HepG2 (cell line): ENCODE data around the gene INTS14. TPM values are rescaled to one million over a fixed set of nuclear protein-coding genes. Genes with fewer than 3 reads are reported as not detected.

Experiments used
- ARID2 ChIP-seq: sonication (generic); formaldehyde crosslinking; IDR thresholded peaks from 2 replicates; pipeline ENCODE4 v1.8.1; 2022; ENCODE audit warnings: mild to moderate bottlenecking, missing genetic modification reagents, borderline replicate concordance
- ERF ChIP-seq: IDR thresholded peaks from 2 replicates; pipeline ENCODE4 v1.6.1; 2018; ENCODE audit warnings: missing biosample characterization, missing genetic modification reagents
- NFIB ChIP-seq: sonication (generic); formaldehyde crosslinking; IDR thresholded peaks from 2 replicates; pipeline ENCODE4 v1.9.0; 2021; ENCODE audit warnings: missing genetic modification reagents, mild to moderate bottlenecking, borderline replicate concordance
- RORA ChIP-seq: sonication (generic); formaldehyde crosslinking; IDR thresholded peaks from 2 replicates; pipeline ENCODE4 v1.5.0; 2020; ENCODE audit warnings: mild to moderate bottlenecking, missing genetic modification reagents, moderate library complexity
- SNAI1 ChIP-seq: sonication (generic); formaldehyde crosslinking; IDR thresholded peaks from 2 replicates; pipeline ENCODE4 v1.5.0; 2020; ENCODE audit warnings: mild to moderate bottlenecking, missing genetic modification reagents, borderline replicate concordance
- STAG1 ChIP-seq: sonication (generic); formaldehyde crosslinking; IDR thresholded peaks from 2 replicates; pipeline ENCODE4 v1.4.0; 2020; ENCODE audit warnings: missing genetic modification reagents
- ZNF121 ChIP-seq: sonication (generic); formaldehyde crosslinking; IDR thresholded peaks from 2 replicates; pipeline ENCODE4 v1.5.0; 2020; ENCODE audit warnings: mild to moderate bottlenecking, missing genetic modification reagents
- ZNF234 ChIP-seq: sonication (generic); formaldehyde crosslinking; conservative IDR thresholded peaks from 2 replicates; pipeline ENCODE4 v1.5.1; 2020; ENCODE audit warnings: mild to moderate bottlenecking, missing genetic modification reagents
- ZNF383 ChIP-seq: sonication (generic); formaldehyde crosslinking; IDR thresholded peaks from 2 replicates; pipeline ENCODE4 v1.4.0; 2020; ENCODE audit warnings: missing genetic modification reagents, mild to moderate bottlenecking, borderline replicate concordance
- ZNF430 ChIP-seq: sonication (generic); formaldehyde crosslinking; IDR thresholded peaks from 2 replicates; pipeline ENCODE4 v1.9.0; 2021; ENCODE audit warnings: mild to moderate bottlenecking, missing genetic modification reagents
- ZNF431 ChIP-seq: sonication (generic); formaldehyde crosslinking; IDR thresholded peaks from 2 replicates; pipeline ENCODE4 v1.9.0; 2022; ENCODE audit warnings: missing genetic modification reagents, low read depth, mild to moderate bottlenecking, borderline replicate concordance
- ZNF546 ChIP-seq: sonication (generic); formaldehyde crosslinking; conservative IDR thresholded peaks from 2 replicates; pipeline ENCODE4 v1.8.1; 2023; ENCODE audit warnings: mild to moderate bottlenecking, missing genetic modification reagents
- ZNF572 ChIP-seq: sonication (generic); formaldehyde crosslinking; IDR thresholded peaks from 2 replicates; pipeline ENCODE4 v1.5.1; 2020; ENCODE audit warnings: mild to moderate bottlenecking, missing genetic modification reagents
- ZNF747 ChIP-seq: sonication (generic); formaldehyde crosslinking; IDR thresholded peaks from 2 replicates; pipeline ENCODE4 v1.8.1; 2023; ENCODE audit warnings: missing genetic modification reagents, mild to moderate bottlenecking, borderline replicate concordance
- ZNF749 ChIP-seq: sonication (generic); formaldehyde crosslinking; IDR thresholded peaks from 2 replicates; pipeline ENCODE4 v1.8.0; 2022; ENCODE audit warnings: mild to moderate bottlenecking, missing genetic modification reagents, moderate library complexity, borderline replicate concordance
- ZNF761 ChIP-seq: sonication (generic); formaldehyde crosslinking; conservative IDR thresholded peaks from 2 replicates; pipeline ENCODE4 v1.4.0; 2020; ENCODE audit warnings: mild to moderate bottlenecking, missing genetic modification reagents
- ZNF780A ChIP-seq: sonication (generic); formaldehyde crosslinking; IDR thresholded peaks from 2 replicates; pipeline ENCODE4 v1.8.0; 2022; ENCODE audit warnings: mild to moderate bottlenecking, missing genetic modification reagents, moderate library complexity
- ZSCAN9 ChIP-seq: IDR thresholded peaks from 2 replicates; pipeline ENCODE4 v1.6.1; 2016; ENCODE audit warnings: borderline replicate concordance
- ZZZ3 ChIP-seq: sonication (generic); formaldehyde crosslinking; IDR thresholded peaks from 2 replicates; pipeline ENCODE4 v1.4.0; 2020; ENCODE audit warnings: missing genetic modification reagents, mild to moderate bottlenecking, borderline replicate concordance
- polyA plus RNA-seq, 8 experiments: library from polyadenylated mRNA; depleted of rRNA in 3 of 8; stranded (reverse) in 7 of 8; unstranded in 1 of 8; fragments of >200 nt; fragmentation: Illumina TruSeq in 4 of 8; extraction: Trizol in 4 of 8; gene quantifications; 2 replicates each; pipeline versions ENCODE4 v1.2.1 to v1.2.3, GENCODE V29; 2011 to 2016; ENCODE audit warnings: low read depth in 4 of 8, missing spikeins in 1 of 8, mixed read lengths in 1 of 8; ENCODE audit not compliant: insufficient read depth in 1 of 8
- total RNA-seq, 5 experiments: library from RNA; depleted of rRNA; stranded (reverse); fragments of >200 nt; fragmentation: Illumina TruSeq; extraction: Trizol; gene quantifications; 2 replicates each; pipeline ENCODE4 v1.2.3, GENCODE V29; 2016; ENCODE audit warnings: low read depth in 1 of 5
- TF ChIP-seq, protein P1 (sequence below): sonication (generic); formaldehyde crosslinking; IDR thresholded peaks from 2 replicates; pipeline ENCODE4 v1.4.0; 2020; ENCODE audit warnings: missing genetic modification reagents
- TF ChIP-seq, protein P2 (sequence below): sonication (generic); formaldehyde crosslinking; IDR thresholded peaks from 2 replicates; pipeline ENCODE4 v1.5.1; 2020; ENCODE audit warnings: mild to moderate bottlenecking, missing genetic modification reagents, moderate library complexity
- TF ChIP-seq, protein P3 (sequence below): sonication (generic); formaldehyde crosslinking; IDR thresholded peaks from 2 replicates; pipeline ENCODE4 v1.4.0; 2020; ENCODE audit warnings: missing genetic modification reagents
- TF ChIP-seq, protein P4 (sequence below): sonication (generic); formaldehyde crosslinking; IDR thresholded peaks from 2 replicates; pipeline ENCODE4 v1.5.1; 2020; ENCODE audit warnings: missing genetic modification reagents, mild to moderate bottlenecking, borderline replicate concordance

Gene INTS14
- total and polyA plus RNA-seq, 2 of the 13 experiments (the other 11 are each of a cell fraction or from before 2014, with no cell fraction given), result 41.4 to 52.0 TPM

DNA sequence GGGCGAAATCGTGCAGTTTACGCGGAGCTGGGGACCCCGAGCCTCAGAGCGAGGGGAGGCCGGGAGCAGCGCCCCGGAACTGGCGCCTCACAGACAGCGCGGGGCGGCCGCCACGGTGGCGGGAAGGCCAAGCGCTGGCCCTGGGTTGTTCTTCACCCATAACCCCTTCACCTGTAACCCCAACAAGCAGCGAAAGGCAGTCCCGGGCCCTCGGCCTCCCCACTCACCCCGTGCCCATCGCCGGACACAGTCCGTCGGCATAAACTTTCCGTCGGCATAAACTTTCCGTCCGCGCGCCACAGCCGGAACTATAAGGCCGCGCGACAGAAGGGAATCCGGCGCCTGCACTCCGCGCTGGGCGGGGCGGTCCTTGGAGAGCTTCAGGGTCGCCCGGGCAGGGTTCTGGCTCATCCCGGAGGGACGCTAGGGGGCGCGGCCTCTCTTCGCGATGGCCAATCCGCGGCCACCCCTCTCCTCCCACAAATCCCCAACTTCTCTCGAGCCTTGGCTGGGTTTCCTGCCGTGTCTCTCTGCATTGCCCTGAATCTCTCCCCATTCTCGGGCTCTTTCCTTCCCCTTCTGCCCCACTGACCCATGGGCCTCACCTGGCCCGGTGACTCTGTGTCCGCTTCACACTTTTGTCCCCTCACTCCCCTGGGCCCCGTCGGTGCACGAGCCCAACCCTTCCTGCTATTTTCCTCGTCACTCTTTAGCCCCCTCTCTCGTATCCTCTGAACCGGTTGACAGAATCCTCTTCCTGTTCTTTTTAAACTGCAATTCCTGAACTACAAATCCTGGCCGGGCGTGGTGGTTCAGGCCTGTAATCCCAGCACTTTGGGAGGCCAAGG, at the start of gene INTS14 (continued):
- TF ChIP-seq, protein P1, sequence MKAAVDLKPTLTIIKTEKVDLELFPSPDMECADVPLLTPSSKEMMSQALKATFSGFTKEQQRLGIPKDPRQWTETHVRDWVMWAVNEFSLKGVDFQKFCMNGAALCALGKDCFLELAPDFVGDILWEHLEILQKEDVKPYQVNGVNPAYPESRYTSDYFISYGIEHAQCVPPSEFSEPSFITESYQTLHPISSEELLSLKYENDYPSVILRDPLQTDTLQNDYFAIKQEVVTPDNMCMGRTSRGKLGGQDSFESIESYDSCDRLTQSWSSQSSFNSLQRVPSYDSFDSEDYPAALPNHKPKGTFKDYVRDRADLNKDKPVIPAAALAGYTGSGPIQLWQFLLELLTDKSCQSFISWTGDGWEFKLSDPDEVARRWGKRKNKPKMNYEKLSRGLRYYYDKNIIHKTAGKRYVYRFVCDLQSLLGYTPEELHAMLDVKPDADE (CRISPR knock-in tag), result no peak
- TF ChIP-seq ZNF780A (peak; percentile 88; the same call in 1 of the 2 replicates), ZNF749 (CRISPR knock-in tag) (peak; percentile 95), ZZZ3 (peak; percentile 81; the same call in 1 of the 2 replicates), ZNF121 (no peak; the same call in 1 of the 2 replicates), ZNF747 (CRISPR knock-in tag) (peak; percentile 98), NFIB (no peak), ZNF572 (CRISPR knock-in tag) (peak; percentile 66; the same call in 1 of the 2 replicates), ZNF431 (CRISPR knock-in tag) (peak; percentile 60), ZNF546 (peak; percentile 67; the same call in 1 of the 2 replicates), ZNF761 (peak; percentile 62; the same call in 1 of the 2 replicates), SNAI1 (no peak), STAG1 (CRISPR knock-in tag) (peak; percentile 62), ZNF383 (CRISPR knock-in tag) (no peak), ZNF430 (CRISPR knock-in tag) (peak; percentile 45; the same call in 1 of the 2 replicates), RORA (CRISPR knock-in tag) (no peak), ARID2 (CRISPR knock-in tag) (peak; percentile 79; the same call in 1 of the 2 replicates), ERF (CRISPR knock-in tag) (peak; percentile 96), ZSCAN9 (CRISPR knock-in tag) (peak; percentile 95), ZNF234 (CRISPR knock-in tag) (no peak)
- TF ChIP-seq, protein P2, sequence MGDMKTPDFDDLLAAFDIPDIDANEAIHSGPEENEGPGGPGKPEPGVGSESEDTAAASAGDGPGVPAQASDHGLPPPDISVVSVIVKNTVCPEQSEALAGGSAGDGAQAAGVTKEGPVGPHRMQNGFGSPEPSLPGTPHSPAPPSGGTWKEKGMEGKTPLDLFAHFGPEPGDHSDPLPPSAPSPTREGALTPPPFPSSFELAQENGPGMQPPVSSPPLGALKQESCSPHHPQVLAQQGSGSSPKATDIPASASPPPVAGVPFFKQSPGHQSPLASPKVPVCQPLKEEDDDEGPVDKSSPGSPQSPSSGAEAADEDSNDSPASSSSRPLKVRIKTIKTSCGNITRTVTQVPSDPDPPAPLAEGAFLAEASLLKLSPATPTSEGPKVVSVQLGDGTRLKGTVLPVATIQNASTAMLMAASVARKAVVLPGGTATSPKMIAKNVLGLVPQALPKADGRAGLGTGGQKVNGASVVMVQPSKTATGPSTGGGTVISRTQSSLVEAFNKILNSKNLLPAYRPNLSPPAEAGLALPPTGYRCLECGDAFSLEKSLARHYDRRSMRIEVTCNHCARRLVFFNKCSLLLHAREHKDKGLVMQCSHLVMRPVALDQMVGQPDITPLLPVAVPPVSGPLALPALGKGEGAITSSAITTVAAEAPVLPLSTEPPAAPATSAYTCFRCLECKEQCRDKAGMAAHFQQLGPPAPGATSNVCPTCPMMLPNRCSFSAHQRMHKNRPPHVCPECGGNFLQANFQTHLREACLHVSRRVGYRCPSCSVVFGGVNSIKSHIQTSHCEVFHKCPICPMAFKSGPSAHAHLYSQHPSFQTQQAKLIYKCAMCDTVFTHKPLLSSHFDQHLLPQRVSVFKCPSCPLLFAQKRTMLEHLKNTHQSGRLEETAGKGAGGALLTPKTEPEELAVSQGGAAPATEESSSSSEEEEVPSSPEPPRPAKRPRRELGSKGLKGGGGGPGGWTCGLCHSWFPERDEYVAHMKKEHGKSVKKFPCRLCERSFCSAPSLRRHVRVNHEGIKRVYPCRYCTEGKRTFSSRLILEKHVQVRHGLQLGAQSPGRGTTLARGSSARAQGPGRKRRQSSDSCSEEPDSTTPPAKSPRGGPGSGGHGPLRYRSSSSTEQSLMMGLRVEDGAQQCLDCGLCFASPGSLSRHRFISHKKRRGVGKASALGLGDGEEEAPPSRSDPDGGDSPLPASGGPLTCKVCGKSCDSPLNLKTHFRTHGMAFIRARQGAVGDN, result peak; percentile 97
- TF ChIP-seq, protein P3, sequence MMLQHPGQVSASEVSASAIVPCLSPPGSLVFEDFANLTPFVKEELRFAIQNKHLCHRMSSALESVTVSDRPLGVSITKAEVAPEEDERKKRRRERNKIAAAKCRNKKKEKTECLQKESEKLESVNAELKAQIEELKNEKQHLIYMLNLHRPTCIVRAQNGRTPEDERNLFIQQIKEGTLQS (CRISPR knock-in tag), result peak; percentile 59
- TF ChIP-seq, protein P4, sequence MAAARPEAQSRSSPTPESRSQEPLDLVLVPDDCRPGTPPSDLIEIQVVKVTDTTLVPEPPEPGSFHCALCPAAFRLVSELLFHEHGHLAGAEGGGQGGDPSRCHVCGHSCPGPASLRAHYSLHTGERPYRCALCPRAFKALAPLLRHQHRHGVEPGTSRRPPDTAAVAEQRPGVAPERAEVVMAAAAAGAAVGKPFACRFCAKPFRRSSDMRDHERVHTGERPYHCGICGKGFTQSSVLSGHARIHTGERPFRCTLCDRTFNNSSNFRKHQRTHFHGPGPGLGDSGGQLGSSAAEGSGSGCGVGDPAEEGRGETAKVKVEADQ (CRISPR knock-in tag), result peak; percentile 89; the same call in 1 of the 2 replicates
